Middle frontal gyrus (tissue), 1 donor: ENCODE measurements around the gene EHD1.
"Not testable (repeated sequence)": the region's sequence is repeated elsewhere in the genome, so short reads cannot be mapped to it uniquely, and the experiment has no call there.

Source experiments
- DNase-seq: peaks from one replicate; pipeline ENCODE4 v3.0.0-alpha.2; 2015; ENCODE audit warnings: low spot score; ENCODE audit errors: extremely low spot score

The EHD1 gene

DNA sequence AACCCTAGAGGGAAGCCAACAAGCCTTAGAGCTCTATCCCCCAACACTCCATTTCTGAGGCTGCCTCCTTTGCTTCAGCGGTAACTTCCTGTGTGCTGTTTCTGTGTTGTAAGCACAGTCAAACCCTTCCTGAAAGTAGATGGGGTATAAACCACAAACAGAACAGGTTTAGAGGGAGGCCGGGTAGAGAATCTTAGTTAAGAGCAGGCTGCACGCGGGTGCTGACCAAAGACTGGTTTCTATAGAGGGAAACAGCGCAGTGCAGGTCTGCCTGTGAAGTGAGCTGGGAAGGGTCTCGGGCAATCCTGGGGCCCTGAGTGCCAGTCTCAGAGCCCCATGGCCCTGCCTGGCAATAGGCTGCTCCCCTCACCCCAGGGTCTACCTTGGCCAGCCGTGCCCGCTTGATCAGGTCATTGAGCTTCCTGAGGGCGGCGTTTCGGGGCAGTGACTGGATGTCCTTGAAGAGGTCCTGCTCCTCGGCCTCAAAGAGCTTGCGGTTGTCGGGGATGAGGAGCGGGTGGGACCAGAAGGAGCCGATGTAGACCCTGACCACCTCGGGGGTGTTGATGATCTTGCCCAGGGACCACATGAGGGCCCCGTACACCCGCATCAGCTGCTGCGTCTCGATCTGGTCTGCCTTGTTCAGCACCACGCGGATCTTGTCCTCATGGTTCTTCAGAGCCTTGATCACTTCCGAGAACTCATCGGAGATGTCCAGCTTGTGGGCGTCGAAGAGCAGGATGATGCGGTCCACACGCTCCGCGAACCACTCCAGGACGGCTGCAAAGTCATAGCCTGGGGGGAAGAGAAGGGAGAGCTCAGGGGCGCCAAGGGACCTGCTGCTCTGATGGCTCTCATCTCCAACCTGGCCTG lies 18.6 kb downstream of the EHD1 start:
- no peak for DNase-seq

DNA sequence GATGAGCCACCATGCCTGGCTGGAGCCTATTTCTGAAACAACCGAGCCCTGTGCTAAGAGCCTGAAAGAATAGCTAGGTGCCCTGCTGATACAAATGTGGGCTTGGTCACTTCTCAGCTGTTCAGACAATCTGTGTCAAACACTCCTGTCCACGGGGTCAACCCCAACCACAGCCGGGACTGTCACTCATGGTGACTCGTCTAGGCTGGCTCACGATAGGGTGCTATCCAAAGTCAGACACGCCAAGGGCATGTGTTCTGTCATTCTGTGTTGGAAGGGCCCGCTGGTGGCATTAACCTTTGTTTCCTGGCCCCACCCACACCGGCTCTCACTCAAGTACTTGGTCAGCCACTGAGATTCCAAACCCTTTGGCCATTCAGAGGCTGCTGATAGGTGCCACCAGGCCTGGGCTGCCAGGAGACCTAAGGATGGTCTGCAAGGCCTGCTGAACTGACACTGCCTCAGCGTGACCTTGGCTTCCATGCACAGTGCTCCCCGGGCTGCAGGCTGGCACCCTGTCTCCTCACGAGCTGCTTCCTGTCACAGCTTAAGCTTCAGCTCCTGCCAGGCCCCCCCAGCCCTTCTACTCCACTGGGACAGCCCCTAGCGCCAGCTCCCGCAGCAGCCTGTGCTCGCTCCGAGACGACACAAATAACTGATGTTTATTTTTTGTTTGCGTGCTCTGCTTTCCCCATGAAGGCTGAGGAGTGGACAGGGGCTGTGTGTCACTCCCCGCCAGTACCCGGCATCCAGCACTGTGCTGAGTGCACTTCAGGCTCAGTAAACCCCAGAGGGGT lies 19.8 kb downstream of the EHD1 start:
- DNase-seq, result no peak

DNA sequence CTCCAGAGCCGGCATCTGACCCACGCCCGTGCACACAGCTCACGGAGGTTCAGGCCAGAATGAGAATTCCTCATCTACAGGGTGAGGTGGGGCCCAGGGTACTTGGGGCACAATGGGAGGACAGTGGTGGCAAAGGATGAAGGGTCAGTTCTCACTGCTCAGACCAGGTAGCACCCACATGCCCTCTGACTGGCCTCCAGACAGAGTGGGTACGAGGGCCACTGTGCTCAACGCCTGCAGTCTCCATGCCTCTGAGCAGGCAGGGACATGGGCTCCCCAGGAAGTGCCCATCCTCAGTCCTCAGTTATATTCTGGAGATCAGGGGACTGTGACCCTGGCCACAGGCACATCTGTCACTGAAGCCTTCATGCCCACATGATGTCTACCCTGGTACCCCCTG lies 20.9 kb downstream of the EHD1 start:
- DNase-seq, result no peak

DNA sequence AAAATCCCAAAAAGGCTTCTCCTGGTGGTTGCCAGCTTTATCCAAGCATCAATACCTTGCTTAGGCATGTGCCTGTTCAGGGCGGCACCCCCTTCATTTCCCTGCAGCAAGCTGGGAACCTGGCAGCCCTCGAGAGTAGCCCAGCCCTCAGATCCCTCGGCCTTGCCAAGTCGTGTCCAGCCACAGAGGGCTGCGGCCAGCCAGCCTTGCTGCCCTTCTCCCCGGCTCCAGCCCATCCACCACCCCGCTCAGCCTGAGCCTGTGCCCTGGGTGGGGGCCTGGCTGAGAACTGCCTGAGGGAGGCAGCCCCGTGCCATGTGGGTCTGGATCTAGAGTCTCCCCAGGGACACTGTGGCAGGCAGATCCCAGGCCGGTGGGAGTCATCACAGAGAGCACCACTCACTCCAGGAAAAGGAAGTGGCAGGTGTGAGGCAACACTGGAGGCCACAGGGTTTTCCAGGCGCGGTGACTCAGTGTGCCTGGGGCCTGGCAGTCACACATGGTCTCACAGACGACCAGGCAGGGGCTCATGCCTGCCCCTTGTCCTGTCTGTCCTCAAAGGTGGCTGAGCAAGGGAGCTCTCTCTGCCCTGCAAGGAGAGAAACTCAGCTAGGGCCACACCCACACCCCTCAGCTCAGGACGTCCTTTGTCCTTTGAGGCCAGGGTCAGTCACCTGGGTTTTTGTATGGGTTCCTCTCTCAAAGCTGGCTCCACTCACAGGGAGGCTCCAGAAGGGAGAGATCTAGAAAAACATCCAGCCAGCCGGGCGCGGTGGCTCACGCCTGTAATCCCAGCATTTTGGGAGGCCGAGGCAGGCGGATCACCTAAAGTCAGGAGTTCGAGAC lies 21.8 kb downstream of the EHD1 start:
- DNase-seq, result no peak

DNA sequence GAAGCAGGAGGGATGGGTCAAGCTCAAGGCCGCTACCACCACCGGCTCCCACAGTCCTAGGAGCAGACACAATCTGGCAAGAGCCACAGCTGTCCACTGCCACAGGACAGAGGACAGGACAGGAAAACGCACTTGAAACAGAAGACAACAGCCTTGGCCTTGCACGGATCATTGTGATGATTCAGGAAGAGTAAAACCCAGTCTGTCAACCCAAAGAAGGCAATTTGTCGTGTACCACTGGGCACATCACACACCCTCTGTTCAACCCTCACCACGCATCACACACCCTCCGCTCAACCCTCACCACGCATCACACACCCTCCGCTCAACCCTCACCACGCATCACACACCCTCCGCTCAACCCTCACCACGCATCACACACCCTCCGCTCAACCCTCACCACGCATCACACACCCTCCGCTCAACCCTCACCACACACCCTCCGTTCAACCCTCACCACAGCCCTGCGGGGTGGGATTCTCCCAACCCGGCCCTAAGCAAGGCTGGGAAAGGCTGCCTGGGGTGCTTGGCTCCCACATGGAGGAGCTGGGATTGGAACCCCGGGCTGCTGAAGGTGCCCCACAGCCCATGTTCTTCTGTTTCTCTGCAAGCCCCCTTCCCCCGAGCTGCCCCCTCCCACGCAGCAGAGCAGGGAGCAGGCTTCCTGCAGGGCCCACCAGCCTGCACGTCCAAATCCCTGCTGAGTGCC lies 22.7 kb downstream of the EHD1 start:
- DNase-seq, result no peak

DNA sequence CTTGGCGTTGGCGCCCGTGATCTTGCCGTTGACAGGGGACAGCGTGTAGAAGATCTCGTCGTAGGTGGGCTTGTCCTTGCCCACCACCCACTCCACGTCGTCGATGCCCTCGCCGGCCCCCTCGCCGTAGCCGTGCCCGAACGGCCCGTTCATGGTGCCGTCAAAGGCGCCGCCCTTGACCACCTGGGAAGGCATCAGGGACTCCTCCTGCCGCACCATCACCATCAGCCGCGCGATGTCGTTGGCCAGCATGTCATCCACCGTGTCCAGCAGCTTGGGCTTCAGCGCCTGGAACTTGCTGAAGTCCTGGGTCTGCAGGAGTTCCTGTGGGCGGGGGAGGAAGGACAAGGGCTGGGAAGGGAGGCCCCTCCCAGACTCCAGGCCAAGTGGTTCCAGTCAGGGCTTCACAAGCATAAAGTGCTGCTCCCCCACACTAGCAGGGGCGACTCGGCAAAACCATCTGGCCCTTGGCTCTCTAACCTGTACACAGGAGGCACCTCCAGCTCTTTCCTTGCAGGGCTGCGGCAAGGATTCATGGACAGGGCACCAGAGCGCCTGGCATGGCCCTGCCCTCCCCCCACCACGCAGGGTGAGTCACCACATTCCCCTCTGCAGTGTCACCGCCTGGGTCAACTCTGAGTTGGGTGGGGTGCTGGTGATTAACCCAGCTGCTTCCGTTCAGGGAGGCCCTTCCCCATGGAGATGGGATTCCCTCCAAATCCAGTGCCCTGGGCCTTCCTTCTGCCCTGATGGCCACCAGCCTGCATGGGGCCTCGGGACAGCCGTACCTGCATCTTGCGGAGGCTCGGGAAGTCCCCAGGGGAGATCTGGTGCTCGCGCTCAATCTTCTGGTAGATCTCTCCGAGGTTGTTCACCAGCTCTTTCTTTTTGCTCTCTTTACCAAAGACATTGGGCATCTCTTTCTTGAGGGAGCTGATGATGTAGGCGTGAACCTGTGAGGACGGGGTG lies 23.6 kb downstream of the EHD1 start:
- no peak for DNase-seq

DNA sequence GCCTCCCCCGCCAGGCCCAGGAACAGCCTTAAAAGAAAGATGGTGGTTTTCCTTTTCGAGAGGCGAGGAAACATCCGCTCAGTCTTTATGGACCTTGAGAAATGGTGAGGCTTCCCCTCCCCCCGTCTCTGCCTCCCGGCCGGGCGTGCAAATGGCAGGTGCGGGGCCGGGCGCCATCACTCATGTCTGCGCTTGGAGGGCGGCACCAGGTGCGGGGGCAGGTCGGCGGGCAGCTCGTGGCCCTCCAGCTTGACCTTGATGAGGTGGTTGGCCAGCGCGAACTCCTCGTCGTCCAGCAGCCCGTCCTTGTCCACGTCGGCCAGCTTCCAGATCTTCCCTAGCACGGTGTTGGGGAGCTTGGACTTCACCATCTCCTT lies 24.3 kb downstream of the EHD1 start:
- no peak for DNase-seq

DNA sequence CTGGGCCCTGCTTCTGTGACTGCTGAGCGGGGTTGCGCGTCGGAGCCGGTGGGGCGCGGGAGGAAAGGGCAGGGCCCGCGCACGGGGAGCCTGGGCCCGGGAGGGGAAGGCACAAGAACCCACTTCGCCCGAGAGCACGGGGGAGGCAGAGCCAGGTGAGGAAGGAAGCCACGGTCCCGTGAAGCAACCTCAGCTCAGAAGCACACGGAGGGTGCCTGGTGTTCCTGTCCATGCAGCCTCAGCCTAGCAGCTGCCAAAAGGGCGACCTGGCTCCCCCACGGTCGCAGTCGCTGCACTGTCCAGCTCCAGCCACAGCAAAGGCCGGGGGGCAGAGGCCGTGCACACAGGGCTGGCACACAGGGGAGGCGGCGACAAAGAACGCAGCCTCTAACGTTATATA lies 24.7 kb downstream of the EHD1 start:
- DNase-seq, result no peak

DNA sequence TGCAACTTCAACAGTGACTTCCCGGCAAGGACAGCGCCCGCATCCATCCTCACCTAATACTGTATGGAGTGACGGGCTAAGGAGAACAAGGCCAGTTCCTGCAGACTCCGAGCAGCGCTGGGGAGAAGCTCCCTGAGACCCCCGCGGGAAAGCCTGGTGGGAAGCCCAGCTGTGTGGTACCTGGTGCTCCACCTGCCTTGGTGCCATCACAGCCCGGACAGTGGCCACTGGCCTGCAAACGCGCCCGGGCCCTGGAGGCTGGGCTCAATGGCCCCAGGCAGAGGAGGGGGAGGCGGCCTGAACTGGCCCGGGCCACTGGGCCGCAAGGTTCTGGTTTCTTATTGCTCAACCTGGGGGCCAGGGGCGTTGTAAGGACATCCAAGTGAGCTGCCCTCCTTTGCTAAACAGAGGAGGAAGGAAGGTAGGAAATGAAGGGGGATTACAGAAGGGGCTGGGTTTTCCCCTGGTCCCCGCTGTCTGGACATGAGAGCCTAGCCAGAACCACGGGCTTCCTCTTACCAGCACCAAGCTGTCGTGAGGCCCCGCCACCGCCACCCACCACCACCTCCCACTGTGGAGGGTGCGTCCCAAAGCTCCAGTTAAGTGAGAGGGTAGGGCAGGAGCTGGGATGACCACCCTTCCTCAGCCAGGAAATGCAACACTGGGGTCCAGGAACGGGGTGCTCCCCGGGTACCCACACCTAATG lies 25.5 kb downstream of the EHD1 start:
- DNase-seq, result no peak

DNA sequence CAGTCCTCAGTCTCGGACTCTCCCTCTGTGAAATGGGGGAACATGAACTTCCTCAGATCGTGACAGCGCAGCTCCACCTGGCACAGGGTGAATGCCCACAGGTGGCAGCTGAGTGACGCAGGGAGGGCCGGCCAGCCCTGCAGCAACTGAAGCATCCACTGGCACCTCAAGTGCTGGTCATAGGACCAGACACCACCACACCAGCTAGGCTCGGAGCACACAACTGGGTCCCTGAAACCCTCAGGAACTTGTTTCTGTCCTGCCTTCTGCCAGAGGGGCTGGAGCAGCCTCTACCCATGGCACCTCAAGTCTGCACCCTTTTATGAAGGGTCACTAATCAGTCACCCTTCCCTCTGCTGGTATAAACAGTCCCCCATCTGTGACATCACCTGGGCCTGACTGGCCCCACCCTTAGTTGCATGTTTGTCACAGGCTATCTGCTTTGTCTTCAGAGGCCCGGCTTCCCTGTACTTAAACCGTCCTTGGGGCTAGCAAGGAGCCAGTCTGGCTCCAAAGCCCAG lies 26.5 kb downstream of the EHD1 start:
- no peak for DNase-seq

DNA sequence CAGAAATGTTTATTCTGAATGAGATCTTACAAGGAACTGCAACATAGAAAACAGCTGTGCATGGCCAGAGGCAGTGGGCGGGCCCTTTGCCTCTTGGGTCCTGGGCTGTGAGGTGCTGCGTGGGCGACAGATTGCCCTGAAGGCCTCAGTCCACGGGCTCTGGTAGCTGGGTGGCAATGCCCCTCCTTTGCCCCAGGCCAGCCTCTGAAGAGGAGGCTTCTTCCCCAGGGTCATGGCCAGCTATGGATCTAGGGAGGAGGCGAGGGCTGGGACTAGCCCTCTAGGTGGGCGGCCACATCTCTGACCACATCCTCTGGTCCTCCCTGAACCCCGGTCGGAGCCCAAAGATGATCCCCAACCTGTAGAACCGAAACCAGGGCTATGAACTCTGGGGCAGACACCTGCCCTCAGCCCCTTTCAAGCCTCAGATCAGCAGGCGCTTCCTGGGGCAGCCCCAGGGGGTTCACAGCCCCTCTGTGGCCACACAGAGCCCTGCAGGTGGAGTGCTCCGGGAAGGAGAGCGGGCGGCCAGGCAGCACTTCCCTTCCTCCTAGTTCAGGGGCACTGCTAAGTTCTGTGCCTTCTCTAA lies 27.3 kb downstream of the EHD1 start:
- DNase-seq, result no peak

DNA sequence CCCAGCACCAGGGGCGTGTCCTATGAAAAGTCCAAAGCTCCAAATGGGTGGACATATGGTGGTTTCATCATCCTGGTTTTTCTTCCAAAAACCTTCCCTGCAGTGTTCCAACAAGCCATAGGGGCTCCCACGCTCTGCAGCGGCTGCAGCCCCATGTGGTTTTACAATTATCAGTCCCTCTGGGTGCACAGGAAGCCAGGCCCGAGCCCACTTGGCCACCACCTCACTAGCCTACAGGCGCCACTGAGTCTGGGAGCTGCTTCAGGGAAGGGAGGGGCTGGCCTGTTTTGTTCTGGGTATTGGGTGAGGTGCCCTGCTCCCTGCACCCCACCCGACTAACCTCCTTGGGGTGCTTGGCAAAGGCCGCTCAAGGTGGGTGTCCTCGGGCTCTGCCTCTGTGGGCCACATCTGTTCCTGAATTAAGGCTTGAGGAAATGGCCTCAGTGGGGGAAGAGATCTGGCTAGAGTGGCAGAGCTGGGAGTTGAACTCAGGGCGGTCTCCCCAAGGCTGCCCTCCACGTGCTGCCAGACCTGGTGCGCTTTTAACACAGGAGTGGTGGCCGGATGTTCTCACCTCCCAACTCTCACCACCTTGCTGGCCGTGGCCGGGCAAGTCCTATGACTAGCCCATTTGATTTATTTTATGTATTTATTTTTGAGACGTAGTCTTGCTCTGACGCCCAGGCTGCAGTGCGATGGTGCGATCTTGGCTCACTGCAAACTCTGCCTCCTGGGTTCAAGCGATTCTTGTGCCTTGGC lies 28.6 kb downstream of the EHD1 start:
- DNase-seq, result no peak

DNA sequence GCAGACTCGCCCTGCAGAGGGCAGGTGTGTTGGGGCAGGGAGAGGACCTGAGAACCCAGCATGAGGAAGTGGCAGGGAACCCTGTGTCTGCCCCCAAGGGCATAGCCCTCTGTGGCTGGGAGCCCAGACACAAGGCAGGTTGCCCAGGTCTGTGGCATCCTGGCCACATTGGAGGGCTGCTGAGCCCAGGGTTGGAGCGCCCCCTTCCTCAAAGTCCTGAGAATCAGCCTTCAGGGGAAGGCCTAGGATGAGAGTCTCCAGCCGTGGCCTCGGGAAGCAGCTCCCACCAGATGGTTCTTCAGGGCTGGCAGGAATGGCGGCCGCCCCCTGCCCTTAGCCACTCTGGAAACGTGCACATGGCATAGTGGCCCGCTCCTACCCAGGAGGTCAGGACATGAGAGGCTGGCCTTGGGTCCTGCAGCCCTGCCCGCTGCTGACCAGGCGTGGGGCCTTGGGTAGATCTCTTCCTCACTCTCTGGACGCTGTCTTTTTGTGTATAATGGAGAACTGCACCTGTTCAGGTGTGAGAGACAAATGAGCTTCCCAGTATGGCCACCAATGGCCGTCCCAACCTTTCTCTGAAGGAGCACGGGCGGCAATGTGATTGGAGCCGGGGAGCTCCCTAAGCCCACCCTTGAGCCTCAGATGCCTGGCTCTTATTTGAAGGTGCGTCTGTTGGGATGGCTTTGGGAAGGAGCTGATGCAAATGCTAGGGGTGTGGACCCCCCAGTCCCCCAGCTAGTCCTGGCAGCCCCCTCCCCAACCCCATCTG lies 29.4 kb downstream of the EHD1 start:
- DNase-seq, result no peak

DNA sequence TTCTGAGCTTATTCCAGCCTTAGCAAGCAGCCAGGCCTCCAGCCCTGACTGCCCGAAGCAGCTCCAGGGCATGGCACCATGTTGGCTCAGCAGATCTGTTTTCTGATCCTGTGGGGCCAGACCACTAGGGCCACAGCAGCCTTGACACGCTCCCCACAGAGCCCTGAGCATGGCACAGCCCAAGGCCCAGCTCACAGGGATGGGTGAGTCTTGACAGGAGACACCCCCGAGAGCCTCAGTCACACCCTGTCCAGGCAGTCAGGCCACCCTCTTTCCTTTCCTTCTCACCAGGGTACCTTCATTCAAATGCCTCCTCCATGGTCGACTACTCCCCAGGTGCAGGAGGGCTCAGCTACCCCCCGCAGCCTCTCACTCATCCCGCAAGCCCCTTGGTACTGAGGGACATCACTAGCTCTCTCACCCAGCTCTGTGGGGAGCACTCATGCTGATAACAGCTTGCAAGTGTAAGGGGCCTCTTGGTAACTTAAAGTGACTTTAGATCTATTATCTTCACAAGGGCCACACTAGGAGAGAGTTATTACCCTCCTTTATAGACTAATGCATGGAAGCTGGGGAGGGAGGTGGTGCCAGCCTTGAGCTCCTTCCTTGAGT lies 30.1 kb downstream of the EHD1 start:
- DNase-seq, result no peak

DNA sequence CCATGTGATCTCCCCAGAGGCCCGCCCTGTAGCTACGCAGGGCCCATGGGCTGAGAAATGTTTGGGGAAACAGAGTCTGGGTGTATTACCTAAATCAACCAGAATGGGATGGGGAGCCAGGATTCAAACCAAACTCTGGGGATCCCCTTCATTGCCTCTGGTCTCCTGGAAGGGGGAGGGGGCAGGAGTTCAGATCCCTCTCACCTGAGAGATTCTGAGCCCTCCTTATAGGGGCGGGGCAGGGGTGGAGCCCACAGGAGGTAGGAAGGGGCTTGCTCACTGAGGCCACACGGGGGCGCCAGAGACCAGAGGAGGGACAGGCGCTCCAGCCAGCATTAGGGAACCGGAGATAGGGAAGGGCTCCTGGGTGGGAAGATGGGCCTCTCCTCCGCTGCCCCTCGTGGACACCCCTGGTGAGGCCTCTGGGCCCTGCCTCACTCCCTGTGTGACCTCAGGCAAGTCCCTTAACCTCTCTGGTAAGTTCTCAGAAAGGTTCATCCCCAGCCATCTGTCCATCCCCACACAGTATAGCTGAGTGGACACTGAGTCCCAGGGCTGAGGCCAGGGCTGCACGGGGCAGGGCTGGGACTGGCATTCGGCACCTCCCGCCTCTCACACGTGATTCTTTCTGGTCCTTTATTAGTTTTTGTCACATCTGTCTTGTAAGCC lies 31.3 kb downstream of the EHD1 start:
- DNase-seq, result peak; percentile 56

DNA sequence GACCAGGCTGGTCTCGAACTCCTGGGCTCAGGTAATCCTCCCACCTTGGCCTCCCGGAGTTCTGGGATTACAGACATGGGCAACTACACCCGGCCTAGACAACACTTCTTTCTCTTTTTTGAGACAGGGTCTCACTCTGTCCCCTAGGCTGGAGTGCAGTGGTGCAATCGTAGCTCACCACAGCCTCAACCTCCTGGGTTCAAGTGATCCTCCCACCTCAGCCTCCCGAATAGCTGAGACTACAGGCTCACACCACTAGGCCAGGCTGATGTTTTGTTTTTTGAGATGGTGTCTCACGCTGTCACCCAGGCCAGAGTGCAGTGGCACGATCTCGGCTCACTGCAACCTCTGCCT lies 32.7 kb downstream of the EHD1 start:
- not testable (repeated sequence) for DNase-seq
